Measurements from ENCODE around the gene CAMK2D.

CAMK2D gene

GRCh38 chr4:113547487-113548042, 214.0 kb downstream of the CAMK2D start:
- peak; percentile 77 for DNase-seq (ENCODE audit: low spot score)
- TF ChIP-seq CTCF (IDR thresholded peaks at IDR 0.05; ENCODE audit: extremely low read depth, missing control alignments): peak; percentile 95

- no peak for TF ChIP-seq CTCF (IDR thresholded peaks at IDR 0.05; ENCODE audit: extremely low read depth, missing control alignments)
- no peak for DNase-seq (ENCODE audit: low spot score)
Measured at GRCh38 chr4:113541933-113542332, 219.6 kb downstream of the CAMK2D start.

- TF ChIP-seq CTCF (IDR thresholded peaks at IDR 0.05; ENCODE audit: extremely low read depth, missing control alignments): no peak
- no peak for DNase-seq (ENCODE audit: low spot score)
Measured at GRCh38 chr4:113540859-113541258, 220.7 kb downstream of the CAMK2D start.

- DNase-seq (ENCODE audit: low spot score): no peak
- no peak for TF ChIP-seq CTCF (IDR thresholded peaks at IDR 0.05; ENCODE audit: extremely low read depth, missing control alignments)
Measured at GRCh38 chr4:113539408-113539807, 222.1 kb downstream of the CAMK2D start.

GRCh38 chr4:113537628-113538027, 223.9 kb downstream of the CAMK2D start:
- no peak for DNase-seq (ENCODE audit: low spot score)
- TF ChIP-seq CTCF (IDR thresholded peaks at IDR 0.05; ENCODE audit: extremely low read depth, missing control alignments): no peak

- no peak for DNase-seq (ENCODE audit: low spot score)
- TF ChIP-seq CTCF (IDR thresholded peaks at IDR 0.05; ENCODE audit: extremely low read depth, missing control alignments): no peak
Measured at GRCh38 chr4:113537203-113537602, 224.3 kb downstream of the CAMK2D start.

GRCh38 chr4:113534711-113535110, 226.8 kb downstream of the CAMK2D start:
- DNase-seq (ENCODE audit: low spot score): no peak
- no peak for TF ChIP-seq CTCF (IDR thresholded peaks at IDR 0.05; ENCODE audit: extremely low read depth, missing control alignments)
